Measurements from ENCODE around the gene TNS2. TPM values are rescaled to one million over a fixed set of nuclear protein-coding genes. Genes with fewer than 3 reads are reported as not detected.
A peak's percentile ranks its signal among the peaks of the same experiment; 100 is the strongest.

Gene TNS2
- total and polyA plus RNA-seq, 9 of the 15 experiments (the other 6 are each of a cell fraction or from before 2014, with no cell fraction given), result 0.28 to 3.1 (median 1.2) TPM; not detected in 1

DNA sequence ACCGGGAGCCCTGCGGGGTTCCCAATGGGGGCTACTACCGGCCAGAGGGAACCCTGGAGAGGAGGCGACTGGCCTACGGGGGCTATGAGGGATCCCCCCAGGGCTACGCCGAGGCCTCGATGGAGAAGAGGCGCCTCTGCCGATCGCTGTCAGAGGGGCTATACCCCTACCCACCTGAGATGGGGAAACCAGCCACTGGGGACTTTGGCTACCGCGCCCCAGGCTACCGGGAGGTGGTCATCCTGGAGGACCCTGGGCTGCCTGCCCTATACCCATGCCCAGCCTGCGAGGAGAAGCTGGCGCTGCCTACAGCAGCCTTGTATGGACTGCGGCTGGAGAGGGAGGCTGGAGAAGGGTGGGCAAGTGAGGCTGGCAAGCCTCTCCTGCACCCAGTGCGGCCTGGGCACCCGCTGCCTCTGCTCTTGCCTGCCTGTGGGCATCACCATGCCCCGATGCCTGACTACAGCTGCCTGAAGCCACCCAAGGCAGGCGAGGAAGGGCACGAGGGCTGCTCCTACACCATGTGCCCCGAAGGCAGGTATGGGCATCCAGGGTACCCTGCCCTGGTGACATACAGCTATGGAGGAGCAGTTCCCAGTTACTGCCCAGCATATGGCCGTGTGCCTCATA is 9.7 kb downstream of the TNS2 start:
- DNase-seq (ENCODE audit: extremely low read depth in 1 of 4, low spot score in 3 of 4) (no peak), FAIRE-seq (no peak), ATAC-seq (no peak)
- H3K9ac ChIP-seq (ENCODE audit: insufficient read depth in 1 of 2, low read depth in 2 of 2, low read length in 2 of 2), result peak overlapping the region in 1 of 2 experiments; percentile 19; a peak in 1 of 4 replicates
- H3K9me3 ChIP-seq (replicated peaks; ENCODE audit: control insufficient read depth, insufficient read depth, low read depth, low read length), result no peaks in the 10 kb centered on the region
- ChIA-PET POLR2A (interaction anchor here (0.6 to 0.7 kb wide), 3 partner anchors 8 to 210 kb away, joined by 3 to 4 read pairs (median 4); no protein-coding TSS in a partner anchor), CTCF (ENCODE audit: low intra/inter-chr PET ratio) (no interaction called here)
- no peaks in the 10 kb centered on the region for H3K36me3 ChIP-seq (ENCODE audit: control insufficient read depth, insufficient read depth, low read length)
- TF ChIP-seq POLR2G (IDR thresholded peaks at IDR 0.05; ENCODE audit: low read depth, low read length) (0 out of 2 replicates have a peak, but pooled peaks have one; percentile 54), HDGF (IDR thresholded peaks at IDR 0.05) (no peak)
- H3K9me1 ChIP-seq (ENCODE audit: control insufficient read depth, insufficient read depth, low read length), result no peaks in the 10 kb centered on the region
- no peaks in the 10 kb centered on the region for H3K79me2 ChIP-seq (ENCODE audit: control insufficient read depth, insufficient read depth, low read length)
- no TSS peak for BruUV-seq (replicated peaks)
- H3K4me2 ChIP-seq (ENCODE audit: insufficient read depth, low read length), result no peak overlapping the region
- no peak overlapping the region for H3K27ac ChIP-seq (ENCODE audit: extremely low read depth, low read depth, low read length)
- H3K27me3 ChIP-seq (ENCODE audit: control insufficient read depth in 2 of 2, insufficient read depth in 2 of 2, low read length in 2 of 2), result no peaks in the 10 kb centered on the region
- 47% methylated on average over 22 of the region's 24 CpGs for WGBS (ENCODE audit: insufficient coverage, low coverage, missing lambda C conversion rate)
- no peak overlapping the region for H3K4me3 ChIP-seq
- no peak overlapping the region for H2AFZ ChIP-seq (ENCODE audit: low read depth, low read length)
- intact Hi-C loops (cut with micrococcal nuclease), result loop anchor here (10.0 kb wide), 1 partner anchor 445 kb away; the partner anchor contains the start of genes NPFF and TARBP2
- peaks cover 11 to 66% of the 10 kb centered on the region in 2 experiments; a peak in 4 of 5 replicates for H3K4me1 ChIP-seq (replicated peaks in 1 of 2; ENCODE audit: control insufficient read depth in 2 of 2, insufficient read depth in 2 of 2, low read length in 2 of 2)
- H4K20me1 ChIP-seq (replicated peaks; ENCODE audit: control insufficient read depth, insufficient read depth, low read length), result no peaks in the 10 kb centered on the region
- in situ Hi-C loops (cut with MboI), result loop anchor here (10.0 kb wide), 1 partner anchor 145 kb away; the partner anchor contains the start of gene ITGB7

DNA sequence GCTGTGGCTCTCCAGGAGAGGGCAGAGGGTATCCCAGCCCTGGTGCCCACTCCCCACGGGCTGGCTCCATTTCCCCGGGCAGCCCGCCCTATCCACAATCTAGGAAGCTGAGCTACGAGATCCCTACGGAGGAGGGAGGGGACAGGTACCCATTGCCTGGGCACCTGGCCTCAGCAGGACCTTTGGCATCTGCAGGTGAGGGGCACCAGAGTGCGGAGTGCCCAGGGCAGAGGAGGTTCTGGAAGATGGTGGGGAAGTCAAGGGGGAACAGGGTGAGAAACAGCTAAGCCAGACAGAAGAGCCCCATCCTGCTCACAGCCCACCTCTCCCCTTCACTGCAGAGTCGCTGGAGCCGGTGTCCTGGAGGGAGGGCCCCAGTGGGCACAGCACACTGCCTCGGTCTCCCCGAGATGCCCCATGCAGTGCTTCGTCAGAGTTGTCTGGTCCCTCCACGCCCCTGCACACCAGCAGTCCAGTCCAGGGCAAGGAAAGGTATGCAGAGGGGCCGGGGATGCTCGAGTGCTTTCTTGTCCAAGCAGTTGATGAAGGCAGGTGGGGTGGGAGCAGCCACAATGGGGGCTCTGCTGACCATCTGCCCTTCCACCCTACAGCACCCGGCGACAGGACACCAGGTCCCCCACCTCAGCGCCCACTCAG is 10.3 kb downstream of the TNS2 start:
- ATAC-seq (no peak), FAIRE-seq (no peak), DNase-seq (ENCODE audit: extremely low read depth in 1 of 4, low spot score in 3 of 4) (no peak)
- no peaks in the 10 kb centered on the region for H3K79me2 ChIP-seq (ENCODE audit: control insufficient read depth, insufficient read depth, low read length)
- H3K36me3 ChIP-seq (ENCODE audit: control insufficient read depth, insufficient read depth, low read length), result no peaks in the 10 kb centered on the region; the same call in 2 of the 3 replicates
- H2AFZ ChIP-seq (ENCODE audit: low read depth, low read length), result no peak overlapping the region
- no peak overlapping the region for H3K27ac ChIP-seq (ENCODE audit: extremely low read depth, low read depth, low read length)
- H3K9me3 ChIP-seq (replicated peaks; ENCODE audit: control insufficient read depth, insufficient read depth, low read depth, low read length), result no peaks in the 10 kb centered on the region
- H3K27me3 ChIP-seq (ENCODE audit: control insufficient read depth in 2 of 2, insufficient read depth in 2 of 2, low read length in 2 of 2), result no peaks in the 10 kb centered on the region
- in situ Hi-C loops (cut with MboI), result loop anchor here (10.0 kb wide), 1 partner anchor 145 kb away; the partner anchor contains the start of gene ITGB7
- peaks cover 11 to 61% of the 10 kb centered on the region in 2 experiments; a peak in 4 of 5 replicates for H3K4me1 ChIP-seq (replicated peaks in 1 of 2; ENCODE audit: control insufficient read depth in 2 of 2, insufficient read depth in 2 of 2, low read length in 2 of 2)
- no peaks in the 10 kb centered on the region for H4K20me1 ChIP-seq (replicated peaks; ENCODE audit: control insufficient read depth, insufficient read depth, low read length)
- no TSS peak for BruUV-seq (replicated peaks)
- H3K9me1 ChIP-seq (ENCODE audit: control insufficient read depth, insufficient read depth, low read length), result no peaks in the 10 kb centered on the region
- H3K9ac ChIP-seq (ENCODE audit: insufficient read depth in 1 of 2, low read depth in 2 of 2, low read length in 2 of 2), result peak overlapping the region in 1 of 2 experiments; percentile 10; a peak in 2 of 4 replicates
- POLR2A ChIA-PET, result interaction anchor here (0.6 to 1.0 kb wide), 4 partner anchors 9 to 209 kb away, joined by 3 to 4 read pairs (median 4); no protein-coding TSS in a partner anchor
- no peak overlapping the region for H3K4me3 ChIP-seq
- intact Hi-C loops (cut with micrococcal nuclease), result loop anchor here (10.0 kb wide), 1 partner anchor 445 kb away; the partner anchor contains the start of genes NPFF and TARBP2
- CTCF ChIA-PET (ENCODE audit: low intra/inter-chr PET ratio), result no interaction called here
- H3K4me2 ChIP-seq (ENCODE audit: insufficient read depth, low read length), result no peak overlapping the region
- WGBS (ENCODE audit: insufficient coverage, low coverage, missing lambda C conversion rate), result 23% methylated on average over 16 of the region's 17 CpGs
- TF ChIP-seq SP2 (IDR thresholded peaks at IDR 0.05; ENCODE audit: extremely low read depth, low read depth, low read length, poor library complexity, severe bottlenecking) (no peak), TAF15 (IDR thresholded peaks at IDR 0.05; ENCODE audit: low read depth, low read length) (no peak), ZNF668 (CRISPR knock-in tag; IDR thresholded peaks at IDR 0.05) (no peak), ZNF609 (CRISPR knock-in tag; IDR thresholded peaks at IDR 0.05; ENCODE audit: borderline replicate concordance) (no peak), NRF1 (conservative IDR thresholded peaks at IDR 0.05 in 1 of 2, IDR thresholded peaks at IDR 0.05 in 1 of 2) (no peak), ZNF584 (CRISPR knock-in tag; IDR thresholded peaks at IDR 0.05; ENCODE audit: low read depth) (no peak)
